GM18511 (cell line): Measurements from ENCODE around the gene ELAPOR2.
"Not testable (repeated sequence)": the region's sequence is repeated elsewhere in the genome, so short reads cannot be mapped to it uniquely, and the experiment has no call there.

Experiments
- ATAC-seq: cut with Tn5 transposase; IDR thresholded peaks from one replicate; pipeline ENCODE4 v1.9.1; 2021; ENCODE audit warnings: mild to moderate bottlenecking, moderate library complexity; ENCODE audit not compliant: unreplicated experiment

Gene ELAPOR2

GRCh38 chr7:87059525-87060287, at the start of gene ELAPOR2:
Gene ELAPOR2 (minus strand): TSS chr7:87059654. CDS start chr7:87059513, 141 bp downstream.
- ATAC-seq: peak; percentile 96

DNA sequence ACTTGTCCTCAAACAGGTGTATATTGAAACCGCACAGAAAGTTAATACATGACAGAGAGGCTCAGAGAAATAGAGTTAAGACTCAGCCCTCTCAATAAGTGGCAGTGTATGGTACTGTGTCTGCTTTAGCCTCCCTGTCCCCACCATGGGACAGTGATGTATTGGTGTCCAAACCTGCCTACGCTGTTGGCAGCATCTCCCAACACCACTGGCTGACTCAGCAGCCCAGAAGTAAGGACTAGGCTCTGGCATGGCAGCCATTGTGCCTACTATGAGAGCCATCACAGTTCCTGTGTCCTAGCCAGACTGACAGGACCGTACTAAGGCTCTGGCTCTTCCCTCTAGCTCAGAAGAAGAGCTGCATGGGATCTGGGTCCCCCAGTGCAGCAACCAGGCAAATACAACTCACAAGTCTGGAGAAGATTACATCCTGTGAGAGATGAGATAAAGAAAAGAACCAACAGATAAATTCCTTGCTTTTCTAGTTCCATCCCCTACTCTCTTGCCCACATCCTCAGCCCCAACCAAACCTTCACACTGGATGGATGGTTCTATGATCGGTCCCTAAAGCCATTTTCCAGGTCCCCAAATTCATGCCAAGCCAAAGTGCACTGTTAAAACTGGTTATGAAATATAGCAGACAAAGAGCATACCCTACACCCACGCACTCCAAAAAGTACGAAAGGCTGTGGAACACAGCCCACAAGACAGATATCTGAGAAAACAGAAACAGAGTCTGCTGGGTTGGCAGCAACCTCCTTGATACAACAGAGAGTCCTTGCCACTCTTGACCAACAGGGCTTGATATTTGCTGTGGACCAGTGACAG, 48.7 kb upstream of the ELAPOR2 start:
- ATAC-seq: no peak

DNA sequence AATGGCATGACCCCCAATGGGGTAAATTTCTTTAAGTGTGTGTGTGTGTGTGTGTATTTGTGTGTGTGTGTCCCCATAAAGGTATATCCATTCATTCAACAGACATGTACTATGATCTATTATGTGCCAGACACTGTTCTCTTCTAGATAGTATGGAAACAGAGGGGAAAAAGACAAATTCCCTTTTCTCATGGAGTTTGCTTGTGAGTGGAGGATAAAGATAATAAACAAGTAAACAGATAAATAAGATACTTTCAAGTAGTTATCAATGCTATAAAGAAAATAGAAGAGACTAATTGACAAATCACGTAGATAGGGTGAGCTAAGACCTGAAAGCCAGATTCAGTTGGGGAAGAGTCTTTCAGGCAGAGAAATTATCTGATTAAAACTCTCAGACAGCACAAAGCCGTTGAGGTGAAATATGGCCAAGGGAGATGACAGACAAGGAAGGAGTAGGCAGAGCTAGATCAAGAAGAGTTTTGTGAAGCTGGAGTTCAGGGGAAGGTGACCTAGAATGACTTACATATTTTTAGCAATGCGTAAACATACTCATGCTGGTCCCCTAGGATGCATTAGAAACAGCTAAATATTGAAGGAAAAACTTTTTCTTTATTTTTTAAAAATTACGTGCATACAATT, 47.6 kb upstream of the ELAPOR2 start:
- ATAC-seq: no peak

GRCh38 chr7:87105401-87105800, 45.9 kb upstream of the ELAPOR2 start:
- ATAC-seq: no peak

GRCh38 chr7:87100326-87100725, 40.9 kb upstream of the ELAPOR2 start:
- ATAC-seq: no peak

DNA sequence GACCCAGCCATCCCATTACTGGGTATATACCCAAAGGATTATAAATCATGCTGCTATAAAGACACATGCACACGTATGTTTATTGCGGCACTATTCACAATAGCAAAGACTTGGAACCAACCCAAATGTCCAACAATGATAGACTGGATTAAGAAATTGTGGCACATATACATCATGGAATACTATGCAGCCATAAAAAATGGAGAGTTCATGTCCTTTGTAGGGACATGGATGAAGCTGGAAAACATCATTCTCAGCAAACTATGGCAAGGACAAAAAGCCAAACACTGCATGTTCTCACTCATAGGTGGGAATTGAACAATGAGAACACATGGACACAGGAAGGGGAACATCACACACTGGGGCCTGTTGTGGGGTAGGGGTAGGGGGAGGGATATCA, 37.9 kb upstream of the ELAPOR2 start:
- not testable (repeated sequence) for ATAC-seq

DNA sequence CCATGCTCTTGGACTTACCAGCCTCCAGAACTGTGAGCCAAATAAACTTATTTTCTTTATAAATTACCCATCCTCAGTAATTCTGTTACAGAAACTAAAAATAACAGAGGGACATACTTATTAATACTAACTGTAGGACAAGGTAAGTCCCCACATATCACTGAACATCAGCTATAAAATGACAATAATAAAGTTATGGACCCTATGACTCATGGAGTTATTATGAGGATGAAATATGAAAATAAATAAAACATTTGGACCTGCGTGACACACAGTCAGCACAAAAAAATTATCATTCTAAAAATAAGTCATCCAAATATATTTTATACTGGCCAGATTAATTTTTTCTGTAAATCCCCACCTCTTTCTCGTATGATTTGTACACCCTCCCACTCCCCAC, 34.9 kb upstream of the ELAPOR2 start:
- no peak for ATAC-seq

GRCh38 chr7:87092568-87093091, 33.2 kb upstream of the ELAPOR2 start:
- no peak for ATAC-seq

- no peak for ATAC-seq
Observed at GRCh38 chr7:87091487-87092066, 32.1 kb upstream of the ELAPOR2 start.

GRCh38 chr7:87083865-87084519, 24.5 kb upstream of the ELAPOR2 start:
- ATAC-seq: no peak

- no peak for ATAC-seq
Observed at GRCh38 chr7:87082675-87083074, 23.2 kb upstream of the ELAPOR2 start.

DNA sequence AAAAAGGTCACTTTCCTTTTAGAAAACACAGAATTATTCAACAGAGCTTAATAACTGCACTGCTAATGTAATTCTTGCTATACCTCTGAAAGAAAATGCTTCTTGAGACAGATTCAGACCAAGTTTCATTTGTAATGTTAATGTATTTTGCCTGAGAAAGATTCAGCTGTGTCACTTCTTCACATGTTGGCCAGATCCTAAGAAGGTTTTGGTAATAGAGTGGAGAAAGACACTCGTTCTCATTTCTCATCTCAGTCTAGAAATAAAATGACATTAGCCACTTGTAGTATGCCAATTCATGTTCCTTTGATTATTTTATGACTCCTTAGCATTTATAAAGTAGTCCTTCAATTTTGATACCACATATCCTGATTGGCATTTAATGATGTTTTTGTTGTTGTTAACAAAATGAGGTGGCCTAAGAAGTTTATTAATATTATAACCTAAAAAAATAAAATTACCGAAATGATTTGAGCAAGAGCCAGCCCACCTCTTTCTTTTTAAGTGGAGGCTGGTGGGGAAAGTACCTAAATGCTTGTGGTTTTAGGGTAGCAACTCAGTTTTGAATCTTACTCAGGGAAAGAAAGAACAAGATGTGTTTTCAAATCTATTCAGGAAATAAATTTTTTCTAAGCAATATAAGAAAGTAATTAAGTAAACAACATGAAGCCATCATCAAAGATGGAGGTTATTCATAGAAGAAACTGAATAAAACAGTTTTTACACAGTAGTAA, 16.4 kb upstream of the ELAPOR2 start:
- peak; percentile 80 for ATAC-seq

GRCh38 chr7:87067788-87068187, 8.3 kb upstream of the ELAPOR2 start:
- ATAC-seq: no peak

GRCh38 chr7:87060288-87060537, 759 bp upstream of the ELAPOR2 start:
- no peak for ATAC-seq

GRCh38 chr7:87058744-87059524, 520 bp downstream of the ELAPOR2 start:
- ATAC-seq: peak; percentile 53

GRCh38 chr7:87057210-87057609, 2.2 kb downstream of the ELAPOR2 start:
- no peak for ATAC-seq

DNA sequence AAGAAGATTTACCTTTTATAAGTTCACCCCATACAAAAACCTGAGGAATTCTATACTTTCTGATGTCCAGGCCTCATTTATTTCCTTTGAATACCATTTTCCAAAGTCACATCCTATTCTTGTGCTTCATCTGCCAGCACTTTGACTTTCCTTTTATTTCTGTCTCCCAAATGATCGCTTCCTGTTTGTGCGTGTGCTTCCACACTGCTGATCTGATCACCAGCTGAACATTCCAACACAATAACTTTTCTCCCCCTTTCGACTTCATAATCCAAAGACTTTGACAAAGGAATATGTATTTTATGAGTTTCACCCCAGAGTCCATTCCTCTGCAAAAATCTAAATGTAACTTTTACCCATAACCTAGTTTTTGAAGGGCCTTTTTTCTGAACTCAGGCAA, 3.1 kb downstream of the ELAPOR2 start:
- ATAC-seq: no peak

DNA sequence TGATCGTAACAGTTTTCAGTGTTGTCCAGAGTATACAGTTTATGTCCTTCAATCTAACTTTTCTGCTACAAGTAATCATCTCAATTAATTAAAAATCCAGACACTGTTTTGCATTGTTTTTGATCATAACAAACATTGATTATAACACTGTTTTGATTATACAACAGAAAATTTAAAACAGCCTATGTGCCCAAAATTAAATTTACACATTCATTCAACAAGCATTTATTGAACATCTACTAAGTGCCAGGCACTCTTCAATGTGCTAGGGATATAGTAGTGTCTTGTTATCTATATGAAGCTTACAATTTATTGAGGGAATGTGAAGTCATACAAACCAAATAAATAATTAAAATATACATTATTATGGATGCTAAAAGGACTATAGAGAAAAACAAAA, 10.6 kb downstream of the ELAPOR2 start:
- ATAC-seq: no peak

DNA sequence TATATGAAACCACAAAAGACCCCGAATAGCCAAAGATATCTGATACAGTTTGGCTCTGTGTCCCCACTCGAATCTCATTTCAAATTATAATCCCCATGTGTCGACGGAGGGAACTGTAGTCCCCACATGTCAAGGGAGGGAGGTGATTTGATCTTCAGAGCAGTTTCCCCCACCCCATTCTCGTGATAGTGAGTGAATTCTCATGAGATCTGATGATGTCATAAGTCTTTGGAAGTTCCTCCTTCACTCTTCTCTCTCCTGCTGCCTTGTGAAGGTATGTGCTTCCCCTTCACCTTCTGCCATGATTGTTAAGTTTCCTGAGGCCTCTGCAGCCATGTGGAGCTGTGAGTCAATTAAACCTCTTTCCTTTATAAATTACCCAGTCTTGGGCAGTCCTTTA, 13.0 kb downstream of the ELAPOR2 start:
- ATAC-seq: no peak
